Measurements from ENCODE around the gene SPG7.

SPG7 gene

GRCh38 chr16:89589241-89589926, 81.2 kb downstream of the SPG7 start:
- TF ChIP-seq, protein P1, sequence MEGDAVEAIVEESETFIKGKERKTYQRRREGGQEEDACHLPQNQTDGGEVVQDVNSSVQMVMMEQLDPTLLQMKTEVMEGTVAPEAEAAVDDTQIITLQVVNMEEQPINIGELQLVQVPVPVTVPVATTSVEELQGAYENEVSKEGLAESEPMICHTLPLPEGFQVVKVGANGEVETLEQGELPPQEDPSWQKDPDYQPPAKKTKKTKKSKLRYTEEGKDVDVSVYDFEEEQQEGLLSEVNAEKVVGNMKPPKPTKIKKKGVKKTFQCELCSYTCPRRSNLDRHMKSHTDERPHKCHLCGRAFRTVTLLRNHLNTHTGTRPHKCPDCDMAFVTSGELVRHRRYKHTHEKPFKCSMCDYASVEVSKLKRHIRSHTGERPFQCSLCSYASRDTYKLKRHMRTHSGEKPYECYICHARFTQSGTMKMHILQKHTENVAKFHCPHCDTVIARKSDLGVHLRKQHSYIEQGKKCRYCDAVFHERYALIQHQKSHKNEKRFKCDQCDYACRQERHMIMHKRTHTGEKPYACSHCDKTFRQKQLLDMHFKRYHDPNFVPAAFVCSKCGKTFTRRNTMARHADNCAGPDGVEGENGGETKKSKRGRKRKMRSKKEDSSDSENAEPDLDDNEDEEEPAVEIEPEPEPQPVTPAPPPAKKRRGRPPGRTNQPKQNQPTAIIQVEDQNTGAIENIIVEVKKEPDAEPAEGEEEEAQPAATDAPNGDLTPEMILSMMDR (IDR thresholded peaks at IDR 0.05; ENCODE audit: low read depth, low read length) = no peak
- TF ChIP-seq POLR2A (IDR thresholded peaks at IDR 0.05; ENCODE audit: extremely low read depth, insufficient read length) (no peak), MYC (IDR thresholded peaks at IDR 0.05; ENCODE audit: low read depth, low read length) (no peak)
- TF ChIP-seq, protein P2, sequence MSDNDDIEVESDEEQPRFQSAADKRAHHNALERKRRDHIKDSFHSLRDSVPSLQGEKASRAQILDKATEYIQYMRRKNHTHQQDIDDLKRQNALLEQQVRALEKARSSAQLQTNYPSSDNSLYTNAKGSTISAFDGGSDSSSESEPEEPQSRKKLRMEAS (IDR thresholded peaks at IDR 0.05; ENCODE audit: low read depth, low read length) = no peak
- H3K4me3 ChIP-seq (ENCODE audit: low read depth, low read length) = no peak overlapping the region
- no peak for DNase-seq (ENCODE audit: low read depth)

DNA sequence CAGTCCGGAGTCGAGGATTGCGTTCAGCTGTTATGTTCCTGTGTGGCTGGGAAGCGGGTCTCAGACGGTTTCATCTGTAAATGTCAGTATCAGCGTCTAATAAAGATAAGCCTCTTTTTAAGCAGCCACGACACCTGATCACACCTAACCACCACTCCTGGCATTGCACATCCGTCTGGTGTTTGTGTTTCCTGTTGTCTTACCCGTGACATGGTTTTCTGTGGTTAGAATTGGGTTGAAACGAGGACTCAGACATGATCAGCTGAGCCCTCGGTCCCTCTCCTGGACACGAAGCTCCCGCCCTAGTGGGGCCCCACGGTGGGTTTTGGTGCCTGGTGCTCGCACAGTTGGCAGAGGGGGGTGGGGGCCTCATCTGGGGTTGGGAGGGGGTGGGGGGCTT, 85.6 kb downstream of the SPG7 start:
- H3K4me3 ChIP-seq (ENCODE audit: low read depth, low read length) = no peak overlapping the region
- no peak for DNase-seq (ENCODE audit: low read depth)
- TF ChIP-seq, protein P1 (IDR thresholded peaks at IDR 0.05; ENCODE audit: low read depth, low read length) = no peak
- TF ChIP-seq MYC (IDR thresholded peaks at IDR 0.05; ENCODE audit: low read depth, low read length) (no peak), POLR2A (IDR thresholded peaks at IDR 0.05; ENCODE audit: extremely low read depth, insufficient read length) (no peak)
- TF ChIP-seq, protein P2 (IDR thresholded peaks at IDR 0.05; ENCODE audit: low read depth, low read length) = no peak

DNA sequence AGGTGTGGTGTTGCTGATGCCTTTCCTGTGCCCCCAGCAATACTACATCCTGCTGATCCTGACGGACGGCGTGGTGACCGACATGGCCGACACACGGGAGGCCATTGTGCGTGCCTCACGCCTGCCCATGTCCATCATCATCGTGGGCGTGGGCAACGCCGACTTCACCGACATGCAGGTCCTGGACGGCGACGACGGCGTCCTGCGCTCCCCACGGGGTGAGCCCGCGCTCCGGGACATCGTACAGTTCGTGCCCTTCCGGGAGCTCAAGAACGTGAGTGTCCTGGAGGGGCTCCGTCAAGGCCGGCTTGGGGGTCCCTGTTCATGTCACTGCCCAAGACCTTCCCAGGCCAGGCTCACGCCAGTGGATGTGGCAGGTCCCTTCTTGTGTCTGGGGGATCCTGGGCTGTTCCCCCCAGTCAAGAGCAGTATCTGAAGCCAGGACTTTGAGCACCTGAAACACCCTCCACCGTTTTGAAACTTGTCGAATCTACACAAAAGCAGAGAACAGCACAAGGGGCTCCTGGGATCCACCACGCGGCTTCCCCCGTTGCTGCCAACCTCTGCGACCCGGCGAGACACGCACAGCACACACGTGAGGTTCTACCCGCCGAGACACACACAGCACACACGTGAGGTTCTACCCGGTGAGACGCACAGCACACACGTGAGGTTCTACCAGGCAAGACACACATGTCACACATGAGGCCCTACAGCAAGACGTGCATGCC, 87.3 kb downstream of the SPG7 start:
- no peak overlapping the region for H3K4me3 ChIP-seq (ENCODE audit: low read depth, low read length)
- TF ChIP-seq POLR2A (IDR thresholded peaks at IDR 0.05; ENCODE audit: extremely low read depth, insufficient read length) (no peak), MYC (IDR thresholded peaks at IDR 0.05; ENCODE audit: low read depth, low read length) (no peak)
- TF ChIP-seq, protein P2 (IDR thresholded peaks at IDR 0.05; ENCODE audit: low read depth, low read length) = no peak
- TF ChIP-seq, protein P1 (IDR thresholded peaks at IDR 0.05; ENCODE audit: low read depth, low read length) = no peak
- no peak for DNase-seq (ENCODE audit: low read depth)

- H3K4me3 ChIP-seq (ENCODE audit: low read depth, low read length) = no peak overlapping the region
- TF ChIP-seq MYC (IDR thresholded peaks at IDR 0.05; ENCODE audit: low read depth, low read length) (no peak), POLR2A (IDR thresholded peaks at IDR 0.05; ENCODE audit: extremely low read depth, insufficient read length) (no peak)
- TF ChIP-seq, protein P1 (IDR thresholded peaks at IDR 0.05; ENCODE audit: low read depth, low read length) = no peak
- TF ChIP-seq, protein P2 (IDR thresholded peaks at IDR 0.05; ENCODE audit: low read depth, low read length) = no peak
- no peak for DNase-seq (ENCODE audit: low read depth)
These were observed 88.0 kb downstream of the SPG7 start for GRCh38 chr16:89596061-89596689.

DNA sequence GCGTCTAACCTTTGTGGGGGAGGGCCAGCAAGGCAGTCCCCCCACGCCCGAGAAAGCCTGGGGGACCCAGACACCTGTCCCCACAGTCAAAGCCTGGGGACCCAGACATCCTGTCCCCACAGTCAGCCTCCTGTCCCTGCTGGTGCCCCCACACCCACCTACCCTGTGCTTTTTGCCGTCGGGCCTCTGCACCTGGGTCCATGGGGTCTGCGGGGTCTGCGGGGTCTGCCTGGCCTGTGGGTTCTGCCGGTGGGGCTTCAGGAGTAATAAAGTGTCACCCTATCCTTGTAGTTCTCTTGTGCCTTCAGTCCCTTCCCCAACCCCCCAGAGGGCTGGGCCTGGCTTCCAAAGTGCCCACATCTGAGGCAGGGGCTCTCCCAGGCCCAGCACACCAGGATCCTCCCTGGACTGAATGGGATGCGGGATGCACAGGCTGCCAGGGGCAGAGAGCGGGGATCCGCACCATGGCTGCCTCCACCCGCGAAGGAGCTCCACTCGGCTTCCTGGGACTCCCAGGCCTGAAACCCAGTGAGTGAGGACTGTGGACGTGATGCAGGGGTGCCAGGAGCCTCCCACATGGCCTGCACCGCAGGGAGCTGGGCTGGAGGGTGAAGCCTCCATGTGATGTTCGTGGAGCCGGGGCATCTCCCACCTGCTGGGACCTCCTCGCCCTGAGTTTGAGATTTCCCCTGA, 88.9 kb downstream of the SPG7 start:
- no peak for DNase-seq (ENCODE audit: low read depth)
- TF ChIP-seq, protein P2 (IDR thresholded peaks at IDR 0.05; ENCODE audit: low read depth, low read length) = no peak
- H3K4me3 ChIP-seq (ENCODE audit: low read depth, low read length) = no peak overlapping the region

Data from NB4 (cell line).